ENCODE measurements around the gene ZNF226.
A peak's percentile ranks its signal among the peaks of the same experiment; 100 is the strongest.
"Not testable (repeated sequence)": the region's sequence is repeated elsewhere in the genome, so short reads cannot be mapped to it uniquely, and the experiment has no call there.

The ZNF226 gene

DNA sequence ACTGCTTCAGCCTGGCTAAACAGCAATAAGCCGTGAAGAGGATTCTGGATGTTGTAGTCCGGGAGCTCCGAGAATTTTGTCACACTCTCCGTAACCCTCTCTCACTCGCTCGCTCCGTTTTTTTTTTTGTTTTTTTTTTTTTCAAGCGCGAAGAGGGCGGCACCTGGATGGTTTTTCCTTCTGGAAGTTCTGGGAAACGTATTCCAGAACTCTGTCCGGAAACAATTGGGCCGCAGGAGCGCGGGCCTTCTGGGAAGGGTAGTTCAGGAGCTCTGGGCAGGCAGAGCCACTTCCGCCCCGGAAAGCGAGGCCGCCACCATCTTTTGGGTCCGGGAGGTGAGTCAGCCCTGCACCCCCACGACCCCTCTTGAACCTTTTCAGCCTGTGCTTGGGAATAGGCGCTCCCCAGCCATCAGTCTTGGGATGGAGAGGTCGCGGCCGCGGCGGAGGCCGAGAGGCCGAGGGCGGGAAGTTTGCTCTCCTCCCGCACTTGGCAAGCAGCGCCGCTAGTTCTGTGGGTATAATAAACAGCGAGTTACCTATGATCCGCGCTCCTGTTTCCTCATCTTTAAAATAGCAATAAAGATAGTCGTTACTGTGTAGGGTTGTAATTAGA is 47.5 kb downstream of the ZNF226 start, which contains the start of gene ZNF227:
ZNF227 (plus strand) TSS at position 283 of the 616 bp plus-strand sequence. CDS start 5,261 bp downstream, outside the sequence.
- peak; percentile 68 to 73 for DNase-seq (ENCODE audit: low read depth in 2 of 2)

DNA sequence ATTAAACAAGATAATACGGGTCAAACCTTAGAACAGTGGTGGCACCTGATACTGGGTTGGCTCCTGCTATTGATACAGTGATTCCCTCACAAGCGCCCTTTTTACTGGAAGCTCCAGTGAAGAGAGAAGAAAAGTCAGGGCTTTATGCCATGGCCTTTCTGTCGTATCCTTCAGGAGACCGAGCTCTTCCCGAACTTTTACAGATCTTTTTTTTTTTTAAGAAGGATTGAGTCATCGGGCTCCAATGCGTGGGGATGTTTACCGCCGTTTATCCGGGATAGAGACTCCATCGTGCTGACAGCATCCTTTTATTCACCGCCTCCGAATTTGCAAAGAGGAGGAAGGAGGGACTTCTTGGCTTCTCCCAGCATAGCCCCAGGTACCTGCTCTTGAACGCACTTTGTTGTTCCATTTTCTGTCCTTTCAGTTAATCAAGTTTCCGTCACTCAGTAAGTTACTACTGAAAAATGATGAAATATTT is 48.0 kb downstream of the ZNF226 start:
- no peak for DNase-seq (ENCODE audit: low read depth in 2 of 2)

DNA sequence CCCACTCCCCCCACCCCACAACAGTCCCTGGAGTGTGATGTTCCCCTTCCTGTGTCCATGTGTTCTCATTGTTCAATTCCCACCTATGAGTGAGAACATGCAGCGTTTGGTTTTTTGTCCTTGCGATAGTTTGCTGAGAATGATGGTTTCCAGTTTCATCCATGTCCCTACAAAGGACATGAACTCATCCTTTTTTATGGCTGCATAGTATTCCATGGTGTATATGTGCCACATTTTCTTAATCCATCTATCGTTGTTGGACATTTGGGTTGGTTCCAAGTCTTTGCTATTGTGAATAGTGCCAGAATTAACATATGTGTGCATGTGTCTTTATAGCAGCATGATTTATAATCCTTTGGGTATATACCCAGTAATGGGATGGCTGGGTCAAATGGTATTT is 55.0 kb downstream of the ZNF226 start:
- DNase-seq (ENCODE audit: low read depth in 2 of 2), result not testable (repeated sequence)

DNA sequence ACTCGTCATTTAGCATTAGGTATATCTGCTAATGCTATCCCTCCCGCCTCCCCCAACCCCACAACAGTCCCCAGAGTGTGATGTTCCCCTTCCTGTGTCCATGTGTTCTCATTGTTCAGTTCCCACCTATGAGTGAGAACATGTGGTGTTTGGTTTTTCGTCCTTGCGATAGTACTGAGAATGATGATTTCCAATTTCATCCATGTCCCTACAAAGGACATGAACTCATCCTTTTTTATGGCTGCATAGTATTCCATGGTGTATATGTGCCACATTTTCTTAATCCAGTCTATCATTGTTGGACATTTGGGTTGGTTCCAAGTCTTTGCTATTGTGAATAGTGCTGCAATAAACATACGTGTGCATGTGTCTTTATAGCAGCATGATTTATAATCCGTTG is 55.9 kb downstream of the ZNF226 start:
- DNase-seq (ENCODE audit: low read depth in 2 of 2), result not testable (repeated sequence)

DNA sequence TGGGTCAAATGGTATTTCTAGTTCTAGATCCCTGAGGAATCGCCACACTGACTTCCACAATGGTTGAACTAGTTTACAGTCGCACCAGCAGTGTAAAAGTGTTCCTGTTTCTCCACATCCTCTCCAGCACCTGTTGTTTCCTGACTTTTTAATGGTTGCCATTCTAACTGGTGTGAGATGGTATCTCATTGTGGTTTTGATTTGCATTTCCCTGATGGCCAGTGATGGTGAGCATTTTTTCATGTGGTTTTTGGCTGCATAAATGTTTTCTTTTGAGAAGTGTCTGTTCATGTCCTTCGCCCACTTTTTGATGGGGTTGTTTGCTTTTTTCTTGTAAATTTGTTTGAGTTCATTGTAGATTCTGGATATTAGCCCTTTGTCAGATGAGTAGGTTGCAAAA is 56.4 kb downstream of the ZNF226 start:
- DNase-seq (ENCODE audit: low read depth in 2 of 2), result not testable (repeated sequence)
